Stomach (tissue), 4 donors: ENCODE results near the gene ZFAND2B.

ENCODE experiments used
- CTCF ChIP-seq, 7 experiments: fragments of 450-650 bp in 4 of 7; fragments of 200-600 bp in 3 of 7; sonication (generic) in 3 of 7; IDR thresholded peaks; one replicate each; pipeline ENCODE4 v1.5.1; 2016 to 2019; ENCODE audit warnings: antibody characterized with exemption in 7 of 7, control low read depth in 2 of 7, mild to moderate bottlenecking in 1 of 7
- POLR2A ChIP-seq, 4 donors: fragments of 450-650 bp; IDR thresholded peaks; one replicate each; pipeline ENCODE4 v1.6.1; 2016; ENCODE audit warnings: antibody characterized with exemption in 4 of 4, control low read depth in 2 of 4, mild to moderate bottlenecking in 1 of 4, moderate library complexity in 1 of 4
- POLR2AphosphoS5 ChIP-seq, 3 donors: sonication (generic); formaldehyde crosslinking; IDR thresholded peaks; one replicate each; pipeline ENCODE4 v1.6.1; 2016; ENCODE audit warnings: antibody characterized with exemption in 3 of 3

GRCh38 chr2:219169930-219170654, 36.5 kb upstream of the ZFAND2B start, which contains the start of gene SLC23A3:
- TF ChIP-seq CTCF (IDR thresholded peaks at IDR 0.05): no peak
- no peak for TF ChIP-seq POLR2AphosphoS5 (IDR thresholded peaks at IDR 0.05)
- no peak for TF ChIP-seq POLR2A (IDR thresholded peaks at IDR 0.05)
